GM15510 (cell line): ENCODE results near the gene COL9A3.

Experiments used
- POLR2A ChIP-seq: IDR thresholded peaks from 3 replicates; pipeline ENCODE4 v1.6.1; 2011; ENCODE audit warnings: borderline replicate concordance; ENCODE audit not compliant: insufficient read length; ENCODE audit errors: extremely low read depth

COL9A3 gene

DNA sequence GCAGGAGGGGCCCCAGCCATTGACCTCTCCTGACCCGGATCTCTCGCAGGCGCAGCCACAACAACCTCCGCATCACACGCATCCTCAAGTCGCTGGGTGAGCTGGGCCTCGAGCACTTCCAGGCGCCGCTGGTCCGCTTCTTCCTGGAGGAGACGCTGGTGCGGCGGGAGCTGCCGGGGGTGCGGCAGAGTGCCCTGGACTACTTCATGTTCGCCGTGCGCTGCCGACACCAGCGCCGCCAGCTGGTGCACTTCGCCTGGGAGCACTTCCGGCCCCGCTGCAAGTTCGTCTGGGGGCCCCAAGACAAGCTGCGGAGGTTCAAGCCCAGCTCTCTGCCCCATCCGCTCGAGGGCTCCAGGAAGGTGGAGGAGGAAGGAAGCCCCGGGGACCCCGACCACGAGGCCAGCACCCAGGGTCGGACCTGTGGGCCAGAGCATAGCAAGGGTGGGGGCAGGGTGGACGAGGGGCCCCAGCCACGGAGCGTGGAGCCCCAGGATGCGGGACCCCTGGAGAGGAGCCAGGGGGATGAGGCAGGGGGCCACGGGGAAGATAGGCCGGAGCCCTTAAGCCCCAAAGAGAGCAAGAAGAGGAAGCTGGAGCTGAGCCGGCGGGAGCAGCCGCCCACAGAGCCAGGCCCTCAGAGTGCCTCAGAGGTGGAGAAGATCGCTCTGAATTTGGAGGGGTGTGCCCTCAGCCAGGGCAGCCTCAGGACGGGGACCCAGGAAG is 4.5 kb upstream of the COL9A3 start:
- no peak for TF ChIP-seq POLR2A

GRCh38 chr20:62812907-62813200 is 4.0 kb upstream of the COL9A3 start:
- TF ChIP-seq POLR2A, result no peak

- TF ChIP-seq POLR2A, result no peak
Measured at GRCh38 chr20:62813588-62813987, 3.3 kb upstream of the COL9A3 start.

DNA sequence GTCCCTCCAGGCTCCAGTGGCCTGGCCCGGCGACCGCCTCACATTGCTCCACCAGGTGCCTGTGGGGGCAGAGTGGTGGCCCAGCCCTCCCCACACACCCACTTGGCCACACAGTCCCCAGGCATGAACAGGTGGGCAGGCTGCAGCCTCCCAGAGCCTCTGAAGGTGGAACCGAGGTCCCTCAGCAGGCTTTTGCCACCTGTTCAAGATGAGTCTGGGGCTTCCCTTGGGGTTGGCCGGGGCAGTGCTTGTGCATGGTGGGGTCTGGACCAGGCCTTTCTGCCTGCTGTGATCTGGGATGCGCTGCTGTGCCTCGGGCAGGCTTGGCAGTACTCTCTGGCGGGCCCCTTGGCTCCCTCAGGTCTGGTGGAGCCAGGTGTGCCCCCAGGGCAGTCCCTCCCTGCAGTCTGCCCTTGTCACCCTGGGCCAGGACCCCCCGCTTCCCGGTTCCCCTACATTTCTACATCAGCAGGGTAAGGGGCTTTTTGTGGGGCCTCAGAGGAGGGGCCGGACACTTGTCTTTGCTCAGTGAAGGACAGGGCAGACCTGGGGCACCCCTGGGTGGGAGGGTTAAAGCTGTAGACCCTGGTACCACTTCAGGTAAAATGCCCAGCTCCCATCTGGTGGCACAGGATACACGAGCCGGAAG is 2.7 kb upstream of the COL9A3 start:
- TF ChIP-seq POLR2A, result no peak

DNA sequence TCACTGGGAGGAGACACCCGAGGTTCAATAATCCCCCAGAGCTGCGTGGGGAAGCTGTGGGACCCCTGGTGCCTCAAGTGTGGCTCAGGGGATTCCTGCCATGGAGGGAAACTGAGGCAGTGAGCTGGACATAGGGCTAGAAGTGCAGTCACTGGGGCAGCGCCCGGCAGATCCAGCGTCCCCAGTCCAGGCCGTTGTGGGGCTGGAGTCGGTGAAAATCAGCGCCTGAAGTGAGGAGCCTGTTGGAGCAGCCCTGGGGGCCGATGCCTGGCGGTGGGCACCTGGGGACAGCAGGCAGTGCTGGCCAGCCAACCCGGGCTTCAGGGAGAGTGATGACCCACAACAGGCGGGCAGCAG is 2.2 kb upstream of the COL9A3 start:
- no peak for TF ChIP-seq POLR2A

GRCh38 chr20:62815066-62815991 is 1.5 kb upstream of the COL9A3 start:
- TF ChIP-seq POLR2A, result no peak

DNA sequence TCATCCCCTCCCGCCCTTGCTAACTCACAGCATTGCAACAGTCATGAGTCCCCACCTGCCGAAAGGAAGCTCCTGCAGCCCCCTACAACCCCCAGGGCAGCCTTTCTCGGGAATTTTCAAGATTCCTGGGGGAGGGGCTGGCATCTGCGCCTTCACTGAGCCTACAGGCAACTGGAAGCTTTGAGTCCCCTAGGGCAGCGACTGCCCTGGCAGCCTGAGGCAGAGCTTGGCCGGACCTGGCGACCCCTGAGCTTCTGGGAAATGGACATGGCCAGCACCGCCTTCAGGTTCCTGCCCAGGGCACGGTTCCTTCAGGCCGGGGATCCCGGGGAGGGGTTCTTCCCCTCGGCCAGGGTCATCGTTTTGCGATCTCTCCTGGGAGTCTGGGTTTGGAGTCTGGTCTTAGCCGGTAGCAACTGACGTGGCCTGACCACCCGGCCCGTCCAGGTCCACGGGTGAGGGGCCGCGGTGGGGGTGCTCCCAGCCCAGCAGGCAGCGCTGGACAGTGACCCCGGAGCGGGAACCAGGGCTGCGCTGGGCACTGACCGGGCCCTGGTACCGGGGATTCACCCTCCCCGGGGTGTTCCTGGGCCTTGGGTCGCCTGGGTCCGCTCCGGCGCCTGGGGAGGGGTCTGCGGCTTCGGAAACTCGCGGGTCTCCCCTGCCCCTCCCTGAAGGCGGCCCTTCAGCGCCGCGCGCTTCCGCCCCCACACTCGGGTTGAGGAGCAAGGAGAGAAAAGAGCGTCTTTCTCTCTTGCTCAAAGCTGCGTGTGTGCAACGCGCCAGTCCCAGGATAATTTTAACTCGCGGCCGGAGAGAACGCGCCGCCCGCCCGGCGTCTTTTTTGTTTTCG is 593 bp upstream of the COL9A3 start:
- no peak for TF ChIP-seq POLR2A

DNA sequence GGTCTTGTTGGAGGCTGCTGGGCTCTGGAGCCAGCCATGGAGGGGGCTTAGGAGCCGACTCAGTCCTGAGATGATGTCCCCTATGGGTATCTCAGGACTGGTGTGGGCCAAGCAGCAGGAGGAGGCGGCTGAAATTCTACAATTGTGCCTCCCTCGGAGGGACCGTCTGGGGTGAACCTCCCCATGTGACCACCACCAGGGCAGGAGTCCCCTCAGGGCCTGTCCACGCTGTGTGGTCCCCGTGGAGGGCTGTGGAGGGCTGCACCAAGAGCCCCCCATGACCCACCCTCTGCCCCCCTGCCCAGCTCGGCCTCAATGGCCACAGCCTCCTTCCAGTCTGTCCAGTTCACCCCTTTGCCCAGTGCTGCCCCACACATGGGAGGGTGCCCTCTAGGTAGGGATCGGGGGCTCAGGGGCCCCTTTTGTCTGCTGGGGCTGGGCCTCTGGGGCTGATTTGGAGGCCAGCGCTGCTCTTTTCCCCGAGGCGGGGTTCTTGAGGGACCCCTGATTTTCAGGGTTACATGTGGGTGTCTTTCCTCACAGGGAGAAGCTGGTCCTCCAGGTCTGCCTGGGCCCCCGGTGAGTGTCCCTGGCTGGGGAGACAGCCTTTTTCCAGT is 1.2 kb downstream of the COL9A3 start:
- no peak for TF ChIP-seq POLR2A

GRCh38 chr20:62818592-62819493 is 2.0 kb downstream of the COL9A3 start:
- TF ChIP-seq POLR2A, result no peak

GRCh38 chr20:62819494-62820174 is 2.8 kb downstream of the COL9A3 start:
- TF ChIP-seq POLR2A, result no peak

GRCh38 chr20:62820208-62820961 is 3.5 kb downstream of the COL9A3 start:
- TF ChIP-seq POLR2A, result no peak

DNA sequence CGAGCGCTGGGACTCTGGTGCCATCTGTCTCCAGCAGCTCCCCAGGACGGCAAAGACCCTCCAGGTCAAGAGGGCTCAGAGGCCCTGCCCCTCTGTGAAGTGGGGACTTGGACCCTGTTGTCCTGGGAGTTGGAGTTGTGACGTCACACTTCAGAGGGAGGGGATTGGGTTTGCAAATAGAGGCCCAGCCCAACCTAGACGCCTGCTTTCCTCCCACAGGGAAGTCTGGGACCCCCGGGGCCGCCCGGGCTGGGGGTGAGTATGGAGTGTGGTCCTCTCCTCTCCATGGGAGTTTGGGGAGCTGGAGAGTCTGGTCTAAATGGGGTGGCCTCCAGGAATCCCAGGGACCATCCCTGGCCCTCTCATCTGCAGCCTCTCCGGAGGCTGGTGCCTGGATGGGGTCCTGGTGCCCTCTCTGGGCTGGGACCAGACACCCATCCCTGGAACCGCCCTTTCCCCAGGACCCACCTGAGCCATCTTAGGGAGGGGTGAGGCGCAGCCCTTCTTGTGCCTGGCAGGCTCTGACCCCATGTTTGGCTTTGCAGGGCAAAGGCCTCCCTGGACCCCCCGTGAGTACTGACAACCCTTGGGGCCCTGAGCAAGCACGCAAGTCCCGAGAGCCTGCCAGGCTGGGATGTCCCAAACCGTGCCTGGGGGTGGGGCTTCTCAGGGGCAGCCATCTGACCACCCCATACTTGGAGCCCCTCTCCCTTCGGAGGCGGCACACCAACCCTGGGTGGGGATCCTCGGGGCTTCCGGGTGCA is 4.3 kb downstream of the COL9A3 start:
- TF ChIP-seq POLR2A, result no peak

- TF ChIP-seq POLR2A, result no peak
Measured at GRCh38 chr20:62821726-62822210, 4.9 kb downstream of the COL9A3 start.
